Liver (tissue), 9 donors: ENCODE measurements around the gene NLRP4. TPM values are rescaled to one million over a fixed set of nuclear protein-coding genes. Genes with fewer than 3 reads are reported as not detected.
A peak's percentile ranks its signal among the peaks of the same experiment; 100 is the strongest.

Experiments
- DNase-seq: peaks from one replicate; pipeline ENCODE4 v3.0.0-alpha.2; 2017; ENCODE audit warnings: low spot score
- H3K27ac ChIP-seq, 2 donors: one replicate each; pipeline ENCODE4 v1.7.0; 2013; ENCODE audit warnings: inconsistent platforms in 2 of 2, low read length in 2 of 2, control low read depth in 1 of 2, low read depth in 1 of 2, mild to moderate bottlenecking in 1 of 2
- H3K27me3 ChIP-seq, 4 donors: one replicate each; pipeline versions ENCODE4 v1.6.1 to v1.7.0; 2013; ENCODE audit warnings: low read length in 3 of 4, inconsistent platforms in 1 of 4, mild to moderate bottlenecking in 1 of 4, moderate library complexity in 1 of 4; ENCODE audit not compliant: control insufficient read depth in 4 of 4, insufficient read depth in 4 of 4
- H3K36me3 ChIP-seq, 4 donors: one replicate each; pipeline versions ENCODE4 v1.6.1 to v1.7.0; 2013; ENCODE audit warnings: low read length in 3 of 4, mild to moderate bottlenecking in 3 of 4, low read depth in 1 of 4, moderate library complexity in 1 of 4; ENCODE audit not compliant: control insufficient read depth in 4 of 4, insufficient read depth in 3 of 4
- H3K4me1 ChIP-seq, 4 donors: one replicate each; pipeline versions ENCODE4 v1.6.1 to v1.7.0; 2013; ENCODE audit warnings: low read length in 3 of 4, mild to moderate bottlenecking in 3 of 4, moderate library complexity in 1 of 4; ENCODE audit not compliant: control insufficient read depth in 4 of 4, insufficient read depth in 4 of 4
- H3K4me3 ChIP-seq, 3 donors: one replicate each; pipeline versions ENCODE4 v1.6.1 to v1.7.0; 2013; ENCODE audit warnings: low read length in 3 of 3, control low read depth in 1 of 3, low read depth in 1 of 3, mild to moderate bottlenecking in 1 of 3
- H3K9ac ChIP-seq, 2 donors: one replicate each; pipeline ENCODE4 v1.7.0; 2013; ENCODE audit warnings: low read length in 2 of 2, mild to moderate bottlenecking in 2 of 2, moderate library complexity in 2 of 2, control low read depth in 1 of 2, low read depth in 1 of 2
- H3K9me3 ChIP-seq, 4 donors: one replicate each; pipeline versions ENCODE4 v1.6.1 to v1.7.0; 2013; ENCODE audit warnings: low read length in 3 of 4; ENCODE audit not compliant: control insufficient read depth in 4 of 4
- EGR1 ChIP-seq, 2 donors: IDR thresholded peaks; 2 replicates each; pipeline ENCODE4 v1.6.1; 2016 to 2018; ENCODE audit warnings: antibody characterized with exemption in 2 of 2, low read depth in 2 of 2
- FOXA2 ChIP-seq: IDR thresholded peaks from 2 replicates; pipeline ENCODE4 v1.6.1; 2016; ENCODE audit warnings: antibody characterized with exemption
- GABPA ChIP-seq, 2 donors: IDR thresholded peaks in 1 of 2; conservative IDR thresholded peaks in 1 of 2; 2 replicates each; pipeline ENCODE4 v1.6.1; 2016; ENCODE audit warnings: antibody characterized with exemption in 2 of 2, mild to moderate bottlenecking in 1 of 2, moderate library complexity in 1 of 2
- HNF4A ChIP-seq, 2 donors: conservative IDR thresholded peaks; 2 replicates each; pipeline ENCODE4 v1.6.1; 2016; ENCODE audit warnings: antibody characterized with exemption in 2 of 2, mild to moderate bottlenecking in 2 of 2
- HNF4G ChIP-seq: IDR thresholded peaks from 2 replicates; pipeline ENCODE4 v1.6.1; 2016; ENCODE audit warnings: antibody characterized with exemption
- JUND ChIP-seq, 2 donors: IDR thresholded peaks; 2 replicates each; pipeline ENCODE4 v1.6.1; 2016; ENCODE audit warnings: antibody characterized with exemption in 2 of 2
- MAX ChIP-seq: IDR thresholded peaks from 2 replicates; pipeline ENCODE4 v1.6.1; 2016; ENCODE audit warnings: antibody characterized with exemption
- NR2F2 ChIP-seq: IDR thresholded peaks from 2 replicates; pipeline ENCODE4 v1.6.1; 2016; ENCODE audit warnings: antibody characterized with exemption
- RAD21 ChIP-seq, 2 donors: IDR thresholded peaks; 2 replicates each; pipeline ENCODE4 v1.6.1; 2016; ENCODE audit warnings: antibody characterized with exemption in 2 of 2, mild to moderate bottlenecking in 2 of 2
- RXRA ChIP-seq, 2 donors: IDR thresholded peaks; 2 replicates each; pipeline ENCODE4 v1.6.1; 2017 to 2018; ENCODE audit warnings: antibody characterized with exemption in 2 of 2, mild to moderate bottlenecking in 1 of 2
- SP1 ChIP-seq: IDR thresholded peaks from 2 replicates; pipeline ENCODE4 v1.6.1; 2018; ENCODE audit warnings: antibody characterized with exemption, mild to moderate bottlenecking
- TAF1 ChIP-seq: conservative IDR thresholded peaks from 2 replicates; pipeline ENCODE4 v1.6.1; 2016; ENCODE audit warnings: antibody characterized with exemption, mild to moderate bottlenecking
- YY1 ChIP-seq: IDR thresholded peaks from 2 replicates; pipeline ENCODE4 v1.6.1; 2016; ENCODE audit warnings: antibody characterized with exemption, mild to moderate bottlenecking
- WGBS: extraction: QIAGEN DNeasy Blood & Tissue Kit; methylation state at CpG from one replicate; pipeline ENCODE4 v1.1.7; 2013; 5-methylcytosine and 5-hydroxymethylcytosine counted together
- polyA plus RNA-seq, 2 donors: library from polyadenylated mRNA; stranded (reverse) in 1 of 2; unstranded in 1 of 2; fragments of 200-250 nt in 1 of 2; fragments of >200 nt in 1 of 2; fragmentation: Nextera tagmentation in 1 of 2; extraction: Ambion mirVana in 1 of 2; gene quantifications; one replicate each; pipeline versions ENCODE4 v1.2.1 to v1.2.3, GENCODE V29; 2013 to 2015
- total RNA-seq, 2 donors: library from RNA; depleted of rRNA; stranded (reverse); fragments of >200 nt; gene quantifications; one replicate each; pipeline ENCODE4 v1.2.3, GENCODE V29; 2014
- TF ChIP-seq, protein P1 (sequence below): IDR thresholded peaks from 2 replicates; pipeline ENCODE4 v1.6.1; 2016; ENCODE audit warnings: antibody characterized with exemption
- TF ChIP-seq, protein P2 (sequence below): IDR thresholded peaks from 2 replicates; pipeline ENCODE4 v1.6.1; 2016; ENCODE audit warnings: antibody characterized with exemption
- TF ChIP-seq, protein P3 (sequence below): fragments of 150-350 bp; IDR thresholded peaks from 2 replicates; pipeline ENCODE4 v1.5.1; 2017; ENCODE audit warnings: improper control_type of control experiment, low read depth, low read length; ENCODE audit not compliant: missing input control
- donor health status: healthy.
- donor health status: healthy.
- donor health status: healthy.
- donor health status: healthy.
- donor health status: healthy.

The NLRP4 gene
- total and polyA plus RNA-seq, 4 donors = not detected

DNA sequence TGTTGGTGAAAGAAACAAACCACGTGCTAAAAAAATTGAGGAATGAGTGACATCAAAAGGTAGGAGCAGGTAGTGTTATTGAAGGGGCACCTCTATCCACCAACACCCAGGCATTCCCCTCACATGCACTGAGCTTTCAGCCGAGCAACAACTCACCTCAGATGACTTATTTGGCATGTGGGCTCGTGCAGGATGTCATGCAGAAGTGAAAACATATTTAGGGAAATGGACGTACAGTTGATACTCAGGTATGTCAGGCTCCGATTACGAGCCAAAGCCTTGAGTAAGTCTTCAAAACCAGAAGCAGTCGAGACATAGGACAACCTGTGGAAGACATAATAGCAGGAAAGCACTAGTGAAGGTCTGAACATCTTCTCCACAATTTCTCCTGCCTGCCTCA is 34.9 kb upstream of the NLRP4 start:
- Histone ChIP-seq H3K9me3 (no peaks in the 10 kb centered on the region), H3K27me3 (no peaks in the 10 kb centered on the region), H3K4me3 (no peak overlapping the region), H3K9ac (no peak overlapping the region), H3K27ac (no peak overlapping the region), H3K4me1 (no peaks in the 10 kb centered on the region), H3K36me3 (no peaks in the 10 kb centered on the region)
- DNase-seq = no peak
- TF ChIP-seq, protein P1, sequence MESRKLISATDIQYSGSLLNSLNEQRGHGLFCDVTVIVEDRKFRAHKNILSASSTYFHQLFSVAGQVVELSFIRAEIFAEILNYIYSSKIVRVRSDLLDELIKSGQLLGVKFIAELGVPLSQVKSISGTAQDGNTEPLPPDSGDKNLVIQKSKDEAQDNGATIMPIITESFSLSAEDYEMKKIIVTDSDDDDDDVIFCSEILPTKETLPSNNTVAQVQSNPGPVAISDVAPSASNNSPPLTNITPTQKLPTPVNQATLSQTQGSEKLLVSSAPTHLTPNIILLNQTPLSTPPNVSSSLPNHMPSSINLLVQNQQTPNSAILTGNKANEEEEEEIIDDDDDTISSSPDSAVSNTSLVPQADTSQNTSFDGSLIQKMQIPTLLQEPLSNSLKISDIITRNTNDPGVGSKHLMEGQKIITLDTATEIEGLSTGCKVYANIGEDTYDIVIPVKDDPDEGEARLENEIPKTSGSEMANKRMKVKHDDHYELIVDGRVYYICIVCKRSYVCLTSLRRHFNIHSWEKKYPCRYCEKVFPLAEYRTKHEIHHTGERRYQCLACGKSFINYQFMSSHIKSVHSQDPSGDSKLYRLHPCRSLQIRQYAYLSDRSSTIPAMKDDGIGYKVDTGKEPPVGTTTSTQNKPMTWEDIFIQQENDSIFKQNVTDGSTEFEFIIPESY = no peak
- TF ChIP-seq RAD21 (IDR thresholded peaks at IDR 0.05) = peak in 1 of 2 donors; percentile 8
- no peak for TF ChIP-seq HNF4G
- WGBS = 80% methylated on average over 7 of the region's 7 CpGs

DNA sequence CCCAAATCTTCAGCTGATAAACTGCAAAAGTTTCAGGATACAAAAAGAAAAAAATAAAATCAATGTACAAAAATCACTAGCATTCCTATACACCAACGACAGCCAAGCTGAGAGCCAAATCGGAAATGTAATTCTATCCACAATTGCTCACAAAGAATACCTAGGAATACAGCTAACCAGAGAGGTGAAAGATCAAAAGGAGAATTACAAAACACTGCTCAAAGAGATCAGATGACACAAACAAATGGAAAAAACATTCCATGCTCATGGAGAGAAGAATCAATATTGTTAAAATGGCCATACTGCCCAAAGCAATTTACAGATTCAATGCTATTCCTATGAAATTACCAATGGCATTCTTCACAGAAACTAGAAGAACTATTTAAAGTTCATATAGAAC is 34.1 kb upstream of the NLRP4 start:
- Histone ChIP-seq H3K36me3 (no peaks in the 10 kb centered on the region), H3K27ac (no peak overlapping the region), H3K4me3 (no peak overlapping the region), H3K27me3 (no peaks in the 10 kb centered on the region), H3K9ac (no peak overlapping the region), H3K4me1 (no peaks in the 10 kb centered on the region), H3K9me3 (no peaks in the 10 kb centered on the region)
- no peak for DNase-seq
- WGBS = 40% methylated on average over 2 of the region's 2 CpGs
- TF ChIP-seq MAX (no peak), HNF4A (conservative IDR thresholded peaks at IDR 0.05) (peak in 1 of 2 donors; percentile 32), YY1 (peak; percentile 75), EGR1 (IDR thresholded peaks at IDR 0.05; ENCODE audit: low read depth in 2 of 2) (no peak), NR2F2 (no peak), RXRA (IDR thresholded peaks at IDR 0.05) (peak in 1 of 2 donors; percentile 41)
- TF ChIP-seq, protein P1 = peak; percentile 20

DNA sequence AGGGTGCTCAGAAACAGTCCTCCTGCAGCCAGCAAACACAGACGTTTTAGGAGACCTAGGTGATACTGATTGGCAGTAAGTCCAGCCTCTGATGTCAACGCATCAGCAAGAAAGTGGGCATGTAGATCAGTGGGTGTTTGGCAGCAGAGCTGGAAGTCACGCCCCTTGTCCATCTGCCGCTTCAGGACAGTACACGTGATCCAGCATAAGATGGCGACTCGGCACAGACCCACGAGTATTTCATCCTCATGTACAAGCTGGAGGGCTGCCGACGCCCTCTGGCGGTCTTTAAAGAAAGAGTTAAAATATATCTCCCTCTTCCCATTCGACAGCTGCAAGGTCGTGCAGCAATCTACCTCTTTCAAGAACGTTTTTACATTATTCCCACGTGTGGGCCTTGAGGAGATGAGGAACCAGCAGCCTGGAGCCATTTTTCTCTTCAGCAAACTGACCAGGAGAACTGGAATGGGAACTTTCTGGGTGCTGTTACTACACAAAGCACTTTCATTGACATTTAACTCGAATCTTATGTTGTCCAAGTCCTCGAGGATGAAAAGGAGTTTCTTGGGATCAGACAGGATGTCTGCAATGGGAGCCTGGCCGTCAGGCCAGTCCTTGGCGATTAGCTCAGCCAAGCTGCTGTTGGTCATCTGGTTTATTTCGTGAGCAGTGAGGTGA is 26.8 kb upstream of the NLRP4 start:
- Histone ChIP-seq H3K9ac (no peak overlapping the region), H3K36me3 (no peaks in the 10 kb centered on the region), H3K27me3 (no peaks in the 10 kb centered on the region), H3K4me3 (peak overlapping the region in 2 of 3 donors; percentile 10 to 30), H3K4me1 (peaks cover 0 to 8% (median 3%) of the 10 kb centered on the region in 4 donors), H3K9me3 (no peaks in the 10 kb centered on the region), H3K27ac (no peak overlapping the region)
- WGBS = 23% methylated on average over 20 of the region's 20 CpGs
- DNase-seq = no peak
- TF ChIP-seq NR2F2 (no peak), YY1 (peak; percentile 97), HNF4G (no peak), FOXA2 (no peak), MAX (peak; percentile 52), RXRA (IDR thresholded peaks at IDR 0.05) (no peak), RAD21 (IDR thresholded peaks at IDR 0.05) (peak; percentile 92 to 95), TAF1 (no peak), SP1 (no peak), HNF4A (conservative IDR thresholded peaks at IDR 0.05) (peak in 1 of 2 donors; percentile 23), GABPA (IDR thresholded peaks at IDR 0.05 in 1 of 2, conservative IDR thresholded peaks at IDR 0.05 in 1 of 2) (peak in 1 of 2 donors; percentile 45), EGR1 (IDR thresholded peaks at IDR 0.05; ENCODE audit: low read depth in 2 of 2) (no peak), JUND (IDR thresholded peaks at IDR 0.05) (no peak)
- TF ChIP-seq, protein P2, sequence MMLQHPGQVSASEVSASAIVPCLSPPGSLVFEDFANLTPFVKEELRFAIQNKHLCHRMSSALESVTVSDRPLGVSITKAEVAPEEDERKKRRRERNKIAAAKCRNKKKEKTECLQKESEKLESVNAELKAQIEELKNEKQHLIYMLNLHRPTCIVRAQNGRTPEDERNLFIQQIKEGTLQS = no peak
- TF ChIP-seq, protein P1 = no peak
- TF ChIP-seq, protein P3, sequence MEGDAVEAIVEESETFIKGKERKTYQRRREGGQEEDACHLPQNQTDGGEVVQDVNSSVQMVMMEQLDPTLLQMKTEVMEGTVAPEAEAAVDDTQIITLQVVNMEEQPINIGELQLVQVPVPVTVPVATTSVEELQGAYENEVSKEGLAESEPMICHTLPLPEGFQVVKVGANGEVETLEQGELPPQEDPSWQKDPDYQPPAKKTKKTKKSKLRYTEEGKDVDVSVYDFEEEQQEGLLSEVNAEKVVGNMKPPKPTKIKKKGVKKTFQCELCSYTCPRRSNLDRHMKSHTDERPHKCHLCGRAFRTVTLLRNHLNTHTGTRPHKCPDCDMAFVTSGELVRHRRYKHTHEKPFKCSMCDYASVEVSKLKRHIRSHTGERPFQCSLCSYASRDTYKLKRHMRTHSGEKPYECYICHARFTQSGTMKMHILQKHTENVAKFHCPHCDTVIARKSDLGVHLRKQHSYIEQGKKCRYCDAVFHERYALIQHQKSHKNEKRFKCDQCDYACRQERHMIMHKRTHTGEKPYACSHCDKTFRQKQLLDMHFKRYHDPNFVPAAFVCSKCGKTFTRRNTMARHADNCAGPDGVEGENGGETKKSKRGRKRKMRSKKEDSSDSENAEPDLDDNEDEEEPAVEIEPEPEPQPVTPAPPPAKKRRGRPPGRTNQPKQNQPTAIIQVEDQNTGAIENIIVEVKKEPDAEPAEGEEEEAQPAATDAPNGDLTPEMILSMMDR = peak; percentile 58
